Tracheal epithelial cell (primary cell): ENCODE results near the gene JHY. TPM values are rescaled to one million over a fixed set of nuclear protein-coding genes. Genes with fewer than 3 reads are reported as not detected.

Experiments
- total RNA-seq: library from RNA; depleted of rRNA; stranded (reverse); fragments of >200 nt; gene quantifications from 2 replicates; pipeline ENCODE4 v1.2.1, GENCODE V29; 2014

JHY gene
- total RNA-seq: 1.4 and 1.5 TPM in 2 replicates

GRCh38 chr11:122882189-122882856, at the start of gene JHY:
Gene JHY (plus strand): TSS chr11:122882759. CDS start chr11:122885850, 3,091 bp downstream.

GRCh38 chr11:122981388-122982264, 99.1 kb downstream of the JHY start, which contains the start of gene BSX:
Gene BSX (minus strand): TSS chr11:122981834. CDS start chr11:122981671, 163 bp downstream.

Other genes starting within 250 kb of the JHY start
- 10.0 and 16.1 TPM in 2 replicates for gene UBASH3B, start 227.0 kb upstream of the JHY start, total RNA-seq
- gene CRTAM, start 44.3 kb upstream of the JHY start, total RNA-seq: 0.96 TPM in 1 of 2 replicates, not detected in the other
- gene BSX, start 99.1 kb downstream of the JHY start, total RNA-seq: not detected in 2 replicates
- gene HSPA8, start 179.4 kb downstream of the JHY start, total RNA-seq: 1,324 and 1,325 TPM in 2 replicates